ENCODE data around the gene SLC6A16. TPM values are rescaled to one million over a fixed set of nuclear protein-coding genes. Genes with fewer than 3 reads are reported as not detected.
A peak's percentile ranks its signal among the peaks of the same experiment; 100 is the strongest.

The SLC6A16 gene
- total RNA-seq, 2 experiments from 2014 or later: 0.61 to 1.1 TPM

GRCh38 chr19:49349567-49349966 is 24.6 kb upstream of the SLC6A16 start:
- H3K4me3 Mint-ChIP-seq: no peak overlapping the region
- H3K27me3 Mint-ChIP-seq: no peaks in the 10 kb centered on the region
- H3K36me3 Mint-ChIP-seq (ENCODE audit: low read depth): no peaks in the 10 kb centered on the region
- peaks cover 4% of the 10 kb centered on the region for H3K4me1 Mint-ChIP-seq (ENCODE audit: low read depth)
- ChIA-PET POLR2A (interaction anchor here (1.7 kb wide), 1 partner anchor 11 kb away, joined by 3 read pairs; no protein-coding TSS in a partner anchor), CTCF (interaction anchor here (2.3 kb wide), 1 partner anchor 22 kb away, joined by 6 read pairs; no protein-coding TSS in a partner anchor)
- intact Hi-C loops (cut with micrococcal nuclease): no loop called here
- TF ChIP-seq CTCF (IDR thresholded peaks at IDR 0.05): no peak
- no peak overlapping the region for H3K27ac Mint-ChIP-seq
- H3K9me3 Mint-ChIP-seq: no peaks in the 10 kb centered on the region
- ATAC-seq (no peak), DNase-seq (no peak)

GRCh38 chr19:49348305-49349189 is 23.6 kb upstream of the SLC6A16 start:
- H3K9me3 Mint-ChIP-seq: no peaks in the 10 kb centered on the region
- TF ChIP-seq CTCF (IDR thresholded peaks at IDR 0.05): no peak
- no peak for ATAC-seq
- no peak overlapping the region for H3K27ac Mint-ChIP-seq
- DNase-seq: no peak
- ChIA-PET CTCF (interaction anchor here (0.8 to 2.3 kb wide), 3 partner anchors 14 to 47 kb away, joined by 4 to 9 read pairs (median 6); partner anchors contain the start of gene CD37), POLR2A (interaction anchor here (1.2 to 1.7 kb wide), 4 partner anchors 12 to 13 kb away, joined by 3 to 4 read pairs (median 4); no protein-coding TSS in a partner anchor)
- intact Hi-C loops (cut with micrococcal nuclease): no loop called here
- no peak overlapping the region for H3K4me3 Mint-ChIP-seq
- H3K36me3 Mint-ChIP-seq (ENCODE audit: low read depth): no peaks in the 10 kb centered on the region
- H3K4me1 Mint-ChIP-seq (ENCODE audit: low read depth): peaks cover 6% of the 10 kb centered on the region
- no peaks in the 10 kb centered on the region for H3K27me3 Mint-ChIP-seq

- intact Hi-C loops (cut with micrococcal nuclease): no loop called here
- Mint-ChIP-seq H3K27me3 (no peaks in the 10 kb centered on the region), H3K27ac (no peak overlapping the region), H3K9me3 (no peaks in the 10 kb centered on the region), H3K4me1 (ENCODE audit: low read depth) (peaks cover 8% of the 10 kb centered on the region), H3K4me3 (no peak overlapping the region), H3K36me3 (ENCODE audit: low read depth) (no peaks in the 10 kb centered on the region)
- peak; percentile 87 for ATAC-seq
- ChIA-PET POLR2A (interaction anchor here (1.3 kb wide), 2 partner anchors 11 to 12 kb away, joined by 3 to 4 read pairs; no protein-coding TSS in a partner anchor), CTCF (interaction anchor here (0.8 to 2.0 kb wide), 2 partner anchors 13 to 46 kb away, joined by 4 to 9 read pairs; partner anchors contain the start of gene CD37)
- no peak for TF ChIP-seq CTCF (IDR thresholded peaks at IDR 0.05)
- peak; percentile 42 for DNase-seq
These were observed 22.8 kb upstream of the SLC6A16 start for GRCh38 chr19:49347835-49348234.

- CTCF ChIA-PET: interaction anchor here (2.0 kb wide), 1 partner anchor 46 kb away, joined by 9 read pairs; no protein-coding TSS in a partner anchor
- Mint-ChIP-seq H3K4me1 (ENCODE audit: low read depth) (peaks cover 11% of the 10 kb centered on the region), H3K9me3 (no peaks in the 10 kb centered on the region), H3K36me3 (ENCODE audit: low read depth) (no peaks in the 10 kb centered on the region), H3K27ac (no peak overlapping the region), H3K4me3 (no peak overlapping the region), H3K27me3 (no peaks in the 10 kb centered on the region)
- no peak for DNase-seq
- peak; percentile 17 for ATAC-seq
- POLR2A ChIA-PET: interaction anchor here (1.3 kb wide), 2 partner anchors 11 to 12 kb away, joined by 3 to 4 read pairs; no protein-coding TSS in a partner anchor
- intact Hi-C loops (cut with micrococcal nuclease): no loop called here
- no peak for TF ChIP-seq CTCF (IDR thresholded peaks at IDR 0.05)
These were observed 22.2 kb upstream of the SLC6A16 start for GRCh38 chr19:49347191-49347590.

Data from activated CD8-positive, alpha-beta T cell treated with anti-CD3 and anti-CD28 coated beads for 36 hours (primary cell).